ENCODE results near the gene PCNX2.

Gene PCNX2

DNA sequence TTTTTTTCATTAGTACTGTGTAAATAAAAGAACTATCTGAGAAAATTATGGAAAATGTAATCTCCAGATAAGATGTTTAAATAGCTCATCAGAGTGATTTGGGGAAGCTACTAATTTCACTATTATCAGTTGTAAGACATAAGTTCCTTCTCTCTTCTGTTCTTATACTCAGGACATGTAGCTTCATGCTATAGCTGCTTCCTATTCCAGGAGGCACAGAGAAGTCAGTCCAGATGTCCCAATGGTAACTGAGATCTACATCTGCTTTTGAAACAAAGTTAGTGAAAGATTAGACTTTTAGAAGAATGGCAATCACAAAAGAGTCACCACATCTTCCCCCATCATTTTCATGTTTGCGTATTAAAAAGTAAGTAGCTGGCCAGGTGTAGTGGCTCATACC, 37.6 kb upstream of the PCNX2 start (continued):
- TF ChIP-seq TSHZ2 (CRISPR knock-in tag; IDR thresholded peaks at IDR 0.05) = no peak
- TF ChIP-seq ZFP30 (CRISPR knock-in tag; IDR thresholded peaks at IDR 0.05) = no peak
- no peak for TF ChIP-seq CSDC2 (CRISPR knock-in tag; IDR thresholded peaks at IDR 0.05)
- TF ChIP-seq POU6F1 (CRISPR knock-in tag; IDR thresholded peaks at IDR 0.05; ENCODE audit: borderline replicate concordance, low read depth) = no peak
- TF ChIP-seq ZNF8 (CRISPR knock-in tag; IDR thresholded peaks at IDR 0.05) = no peak
- no peak for TF ChIP-seq GLIS3 (CRISPR knock-in tag; IDR thresholded peaks at IDR 0.05)
- TF ChIP-seq, protein P1, sequence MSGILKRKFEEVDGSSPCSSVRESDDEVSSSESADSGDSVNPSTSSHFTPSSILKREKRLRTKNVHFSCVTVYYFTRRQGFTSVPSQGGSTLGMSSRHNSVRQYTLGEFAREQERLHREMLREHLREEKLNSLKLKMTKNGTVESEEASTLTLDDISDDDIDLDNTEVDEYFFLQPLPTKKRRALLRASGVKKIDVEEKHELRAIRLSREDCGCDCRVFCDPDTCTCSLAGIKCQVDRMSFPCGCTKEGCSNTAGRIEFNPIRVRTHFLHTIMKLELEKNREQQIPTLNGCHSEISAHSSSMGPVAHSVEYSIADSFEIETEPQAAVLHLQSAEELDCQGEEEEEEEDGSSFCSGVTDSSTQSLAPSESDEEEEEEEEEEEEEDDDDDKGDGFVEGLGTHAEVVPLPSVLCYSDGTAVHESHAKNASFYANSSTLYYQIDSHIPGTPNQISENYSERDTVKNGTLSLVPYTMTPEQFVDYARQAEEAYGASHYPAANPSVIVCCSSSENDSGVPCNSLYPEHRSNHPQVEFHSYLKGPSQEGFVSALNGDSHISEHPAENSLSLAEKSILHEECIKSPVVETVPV (CRISPR knock-in tag; IDR thresholded peaks at IDR 0.05) = no peak
- TF ChIP-seq ZFP3 (CRISPR knock-in tag; IDR thresholded peaks at IDR 0.05) = no peak
- no peak for TF ChIP-seq ARNTL (CRISPR knock-in tag; IDR thresholded peaks at IDR 0.05; ENCODE audit: borderline replicate concordance, low read depth)
- no peak for TF ChIP-seq ESRRG (CRISPR knock-in tag; IDR thresholded peaks at IDR 0.05)

GRCh38 chr1:233331676-233332519, 36.4 kb upstream of the PCNX2 start:
- TF ChIP-seq PPARA (CRISPR knock-in tag; IDR thresholded peaks at IDR 0.05; ENCODE audit: borderline replicate concordance) = no peak
- ATAC-seq = no peak

- peak; percentile 52 for ATAC-seq
- TF ChIP-seq OSR1 (CRISPR knock-in tag; IDR thresholded peaks at IDR 0.05) (no peak), BACH2 (CRISPR knock-in tag; IDR thresholded peaks at IDR 0.05; ENCODE audit: borderline replicate concordance) (no peak), PPARA (CRISPR knock-in tag; IDR thresholded peaks at IDR 0.05; ENCODE audit: borderline replicate concordance) (no peak), ZFP3 (CRISPR knock-in tag; IDR thresholded peaks at IDR 0.05) (0 out of 2 replicates have a peak, but pooled peaks have one; percentile 64)
These were observed 32.8 kb upstream of the PCNX2 start for GRCh38 chr1:233328142-233328921.

DNA sequence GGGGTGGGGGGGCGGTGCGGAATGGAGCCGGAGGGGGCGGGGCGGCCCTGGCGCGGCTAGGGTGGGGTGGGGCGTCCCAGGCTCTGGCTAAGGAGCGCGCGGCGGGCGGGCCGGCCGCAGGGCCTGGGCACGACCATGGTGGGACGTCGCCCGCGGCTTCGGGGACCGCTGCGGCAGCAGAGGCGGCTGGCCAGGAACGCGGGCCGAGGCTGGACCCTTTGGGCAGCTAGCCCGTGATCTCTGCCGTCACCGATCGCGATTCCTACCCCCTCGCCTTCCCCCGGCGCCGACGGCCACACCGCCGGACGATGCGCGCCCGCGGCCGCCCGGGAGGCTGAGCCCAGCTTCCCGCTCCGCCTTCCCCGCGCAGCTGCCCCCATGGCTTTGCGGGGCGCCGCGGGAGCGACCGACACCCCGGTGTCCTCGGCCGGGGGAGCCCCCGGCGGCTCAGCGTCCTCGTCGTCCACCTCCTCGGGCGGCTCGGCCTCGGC, 32.2 kb upstream of the PCNX2 start, which contains the start of gene MAP3K21:
Gene MAP3K21, plus strand, starts transcription at position 74 of the 491 bp plus-strand sequence. Its CDS starts 305 bp downstream, at position 379.
- ATAC-seq = peak; percentile 74
- TF ChIP-seq PPARA (CRISPR knock-in tag; IDR thresholded peaks at IDR 0.05; ENCODE audit: borderline replicate concordance) (no peak), CREB5 (CRISPR knock-in tag; IDR thresholded peaks at IDR 0.05; ENCODE audit: low read depth) (no peak), RARB (CRISPR knock-in tag; IDR thresholded peaks at IDR 0.05) (no peak), ZC3H10 (CRISPR knock-in tag; IDR thresholded peaks at IDR 0.05) (no peak), ZFP30 (CRISPR knock-in tag; IDR thresholded peaks at IDR 0.05) (no peak), GLIS3 (CRISPR knock-in tag; IDR thresholded peaks at IDR 0.05) (no peak), ESRRG (CRISPR knock-in tag; IDR thresholded peaks at IDR 0.05) (no peak), ZFP3 (CRISPR knock-in tag; IDR thresholded peaks at IDR 0.05) (no peak)
